Motor neuron (in vitro differentiated cells): ENCODE measurements around the gene MEN1. TPM values are rescaled to one million over a fixed set of nuclear protein-coding genes. Genes with fewer than 3 reads are reported as not detected.

Experiments used
- ATAC-seq, 8 experiments: fragments of 200-7000 bp; cut with Tn5 transposase; replicated peaks in 6 of 8; 2 replicates each; pipeline ENCODE4 v1.8.0; 2021; ENCODE audit warnings: mild to moderate bottlenecking in 8 of 8, moderate library complexity in 8 of 8
- H3K27ac ChIP-seq, 2 donors: fragments of 250-450 bp; sonication (Bioruptor Pico); 2 replicates each; pipeline ENCODE4 v1.9.0; 2021; ENCODE audit warnings: antibody characterized with exemption in 2 of 2, mild to moderate bottlenecking in 2 of 2, moderate library complexity in 1 of 2
- H3K4me1 ChIP-seq, 2 donors: fragments of 250-450 bp; sonication (Bioruptor Pico); replicated peaks in 1 of 2; 2 replicates each; pipeline ENCODE4 v1.6.1; 2021; ENCODE audit warnings: antibody characterized with exemption in 2 of 2, mild to moderate bottlenecking in 2 of 2, moderate library complexity in 1 of 2
- H3K4me3 ChIP-seq, 5 donors: fragments of 250-450 bp; sonication (Bioruptor Pico); 2 replicates each; pipeline ENCODE4 v1.9.0; 2021; ENCODE audit warnings: antibody characterized with exemption in 5 of 5, mild to moderate bottlenecking in 5 of 5, moderate library complexity in 4 of 5
- WGBS, 10 experiments: fragments of 450-650 bp; shearing (Covaris generic); methylation state at CpG; one replicate each; pipeline ENCODE4 v1.0.0; 2022; 5-methylcytosine and 5-hydroxymethylcytosine counted together
- in situ Hi-C, 9 experiments: fragments of 400-800 bp; cut with MboI; loops; one replicate each; pipeline ENCODE4 v1.15.0; 2021; ENCODE audit warnings: low sequenced_read_pairs in 9 of 9, low pct_unique_long_range_greater_than_20kb in 2 of 9; ENCODE audit not compliant: unreplicated experiment in 9 of 9
- total RNA-seq, 8 experiments: library from RNA; unstranded; fragments of 300-600 nt; gene quantifications; 2 replicates each; pipeline versions ENCODE4 v1.2.3 to v1.2.4, GENCODE V29; 2022

Gene MEN1
- total RNA-seq, 8 experiments from 2014 or later, result 12.8 to 28.2 (median 17.3) TPM

DNA sequence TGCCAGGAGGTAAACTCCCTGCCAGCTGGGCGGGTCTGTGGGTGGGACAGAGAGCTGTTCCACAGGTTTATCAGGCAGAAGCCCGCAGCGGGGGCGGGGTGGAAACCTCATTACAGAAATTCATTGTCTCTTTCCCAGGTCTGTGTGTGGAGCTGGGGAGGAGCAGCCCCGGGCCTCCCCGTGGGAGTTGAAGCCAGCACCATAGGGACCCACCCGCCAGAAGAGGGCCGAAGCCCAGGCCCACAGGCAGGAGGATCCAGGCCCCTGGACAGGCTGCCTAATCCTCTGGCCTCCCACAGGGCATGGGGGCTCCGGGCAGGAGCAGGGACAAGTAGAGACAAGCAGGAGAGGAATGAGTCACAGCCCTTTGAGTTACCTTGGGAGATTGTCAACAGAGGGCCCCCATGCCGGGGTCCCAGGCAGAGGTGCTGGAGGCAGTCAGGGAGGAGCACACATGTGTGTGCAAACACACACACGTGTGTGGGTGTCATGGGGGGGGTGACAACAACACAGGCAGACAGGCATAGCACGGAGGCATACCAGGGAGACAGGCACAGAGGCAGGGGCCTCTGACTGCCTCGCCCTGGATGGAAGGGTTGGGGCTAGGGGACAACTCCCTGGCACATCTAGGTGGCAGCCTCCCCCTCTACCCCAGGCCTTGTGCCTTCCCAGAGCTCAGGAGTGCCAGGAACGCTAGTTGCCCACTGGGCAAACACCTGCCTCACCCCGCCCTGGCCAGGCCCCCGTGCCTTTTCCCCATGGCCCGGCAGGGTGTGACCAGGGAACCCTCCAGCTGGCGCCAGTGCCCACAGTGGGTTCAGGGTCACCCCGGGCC, 32.7 kb upstream of the MEN1 start:
- H3K4me3 ChIP-seq, result no peak overlapping the region
- peaks cover 0 to 9% of the 10 kb centered on the region in 2 donors for H3K4me1 ChIP-seq
- peak overlapping the region in 1 of 2 donors; percentile 9 for H3K27ac ChIP-seq
- peak in 5 of 8 experiments; percentile 41 to 71 (median 51) for ATAC-seq
- in situ Hi-C loops, result loop anchor here in 1 of 9 experiments (10.0 kb wide), 1 partner anchor 52 kb away; no protein-coding TSS in a partner anchor
- WGBS, 10 experiments, result 40 to 70% methylated on average over 1 to 2 of the region's 19 CpGs; no CpG with 5 or more reads in 8 of the 10 experiments

- Histone ChIP-seq H3K4me3 (no peak overlapping the region), H3K27ac (peak overlapping the region in 1 of 2 donors; percentile 9), H3K4me1 (peaks cover 0 to 9% of the 10 kb centered on the region in 2 donors)
- ATAC-seq, result no peak
- WGBS, 10 experiments, result 71 to 80% methylated on average over 1 of the region's 6 CpGs; no CpG with 5 or more reads in 8 of the 10 experiments
- in situ Hi-C loops, result loop anchor here in 1 of 9 experiments (10.0 kb wide), 1 partner anchor 52 kb away; no protein-coding TSS in a partner anchor
These were observed 32.0 kb upstream of the MEN1 start for GRCh38 chr11:64842366-64842759.

DNA sequence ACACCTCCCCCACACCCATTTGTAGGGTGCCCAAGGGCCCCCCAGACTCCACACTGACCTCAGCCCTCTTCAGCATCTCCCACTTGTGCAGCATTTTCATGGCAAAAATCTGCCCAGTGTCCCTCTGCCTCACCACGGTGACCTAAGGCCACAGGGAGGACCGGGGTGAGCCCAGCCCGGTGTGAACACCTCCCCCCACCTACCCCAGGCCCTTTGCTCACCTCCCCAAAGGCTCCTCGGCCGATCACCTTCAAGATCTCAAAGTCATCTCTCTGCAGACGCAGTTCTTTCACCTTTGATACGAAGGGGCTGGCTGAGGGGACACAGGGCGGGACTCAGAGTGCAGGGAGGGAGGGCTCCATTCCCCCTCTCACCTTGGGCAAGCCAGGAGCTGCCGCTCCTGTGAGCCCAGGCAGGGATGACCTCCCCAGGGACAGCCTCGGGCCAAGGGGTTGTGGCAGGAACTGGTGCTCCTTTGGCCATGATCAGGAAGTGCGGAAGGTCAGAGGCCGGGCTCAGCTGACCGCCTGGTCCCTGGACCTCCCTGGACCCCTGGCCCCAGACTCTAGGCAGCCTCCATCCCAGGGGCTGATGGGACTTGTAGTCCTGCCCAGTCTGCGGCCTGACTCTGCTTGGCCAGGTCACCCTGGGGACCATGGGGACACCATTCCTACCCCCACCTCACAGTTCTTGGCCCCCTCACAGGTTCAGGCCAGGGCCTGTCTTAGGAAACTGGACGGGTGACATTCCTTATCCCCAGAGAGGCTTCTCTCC, 31.4 kb upstream of the MEN1 start:
- Histone ChIP-seq H3K27ac (no peak overlapping the region), H3K4me1 (peaks cover 0 to 9% of the 10 kb centered on the region in 2 donors), H3K4me3 (no peak overlapping the region)
- in situ Hi-C loops, result loop anchor here in 1 of 9 experiments (10.0 kb wide), 1 partner anchor 53 kb away; no protein-coding TSS in a partner anchor
- ATAC-seq, result no peak
- 80 to 90% (median 85%) methylated on average over 2 to 6 of the region's 15 CpGs; no CpG with 5 or more reads in 6 of the 10 experiments for WGBS, 10 experiments

DNA sequence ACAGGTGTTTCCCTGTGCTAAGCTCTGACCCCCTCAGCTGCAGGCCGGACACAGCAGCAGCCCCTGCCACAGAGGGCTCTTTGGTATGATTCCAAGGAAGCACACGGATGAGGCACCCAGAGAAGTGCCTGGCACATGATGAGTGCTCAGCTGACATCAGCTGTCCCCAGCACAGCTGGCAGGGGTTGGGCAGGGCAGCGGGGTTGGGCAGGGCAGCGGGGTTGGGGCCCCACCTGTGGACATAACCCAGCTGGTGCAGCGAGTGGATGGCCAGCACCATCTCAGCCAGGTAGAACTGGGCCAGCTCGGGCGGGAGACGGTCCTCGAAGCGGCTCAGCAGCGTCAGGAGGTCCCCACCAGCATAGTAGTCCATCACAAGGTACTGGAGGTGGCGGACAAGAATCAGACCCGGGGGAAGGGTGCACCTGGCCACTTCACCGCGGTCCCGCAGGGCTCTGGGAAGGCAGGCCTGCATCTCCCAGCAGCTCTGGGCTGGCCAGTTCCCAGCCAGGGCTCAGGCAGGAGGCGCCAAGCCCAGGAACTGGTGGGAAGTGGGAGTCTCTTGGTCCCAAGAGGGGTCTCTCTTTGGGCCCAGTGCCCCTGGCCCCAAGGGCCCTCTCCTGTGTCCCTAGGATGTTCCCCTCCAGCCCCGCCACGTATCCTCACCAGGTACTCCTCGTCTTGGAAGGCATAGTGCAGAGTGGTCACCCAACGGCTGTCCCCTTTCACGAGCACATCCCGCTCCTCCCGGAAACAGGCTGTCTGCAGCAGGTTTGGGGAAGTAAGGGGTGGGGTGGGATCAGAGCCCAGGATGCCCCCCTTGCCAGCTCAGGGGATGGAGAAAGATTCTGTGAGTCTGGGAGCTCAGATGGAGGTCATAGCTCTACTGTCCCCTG, 29.8 kb upstream of the MEN1 start:
- WGBS, 10 experiments, result 80 to 100% (median 85%) methylated on average over 1 to 2 of the region's 24 CpGs; no CpG with 5 or more reads in 6 of the 10 experiments
- in situ Hi-C loops, result loop anchor here in 1 of 9 experiments (10.0 kb wide), 1 partner anchor 55 kb away; no protein-coding TSS in a partner anchor

GRCh38 chr11:64839335-64839734, 29.0 kb upstream of the MEN1 start:
- Histone ChIP-seq H3K4me3 (no peak overlapping the region), H3K4me1 (peaks cover 0 to 9% of the 10 kb centered on the region in 2 donors), H3K27ac (no peak overlapping the region)
- ATAC-seq, result no peak
- in situ Hi-C loops, result no loop called here
- 40 to 93% (median 85%) methylated on average over 1 to 4 of the region's 13 CpGs; no CpG with 5 or more reads in 4 of the 10 experiments for WGBS, 10 experiments

More for the DNA sequence above, 29.8 kb upstream of the MEN1 start:
- no peak for ATAC-seq
- Histone ChIP-seq H3K4me3 (no peak overlapping the region), H3K27ac (no peak overlapping the region), H3K4me1 (peaks cover 0 to 9% of the 10 kb centered on the region in 2 donors)

DNA sequence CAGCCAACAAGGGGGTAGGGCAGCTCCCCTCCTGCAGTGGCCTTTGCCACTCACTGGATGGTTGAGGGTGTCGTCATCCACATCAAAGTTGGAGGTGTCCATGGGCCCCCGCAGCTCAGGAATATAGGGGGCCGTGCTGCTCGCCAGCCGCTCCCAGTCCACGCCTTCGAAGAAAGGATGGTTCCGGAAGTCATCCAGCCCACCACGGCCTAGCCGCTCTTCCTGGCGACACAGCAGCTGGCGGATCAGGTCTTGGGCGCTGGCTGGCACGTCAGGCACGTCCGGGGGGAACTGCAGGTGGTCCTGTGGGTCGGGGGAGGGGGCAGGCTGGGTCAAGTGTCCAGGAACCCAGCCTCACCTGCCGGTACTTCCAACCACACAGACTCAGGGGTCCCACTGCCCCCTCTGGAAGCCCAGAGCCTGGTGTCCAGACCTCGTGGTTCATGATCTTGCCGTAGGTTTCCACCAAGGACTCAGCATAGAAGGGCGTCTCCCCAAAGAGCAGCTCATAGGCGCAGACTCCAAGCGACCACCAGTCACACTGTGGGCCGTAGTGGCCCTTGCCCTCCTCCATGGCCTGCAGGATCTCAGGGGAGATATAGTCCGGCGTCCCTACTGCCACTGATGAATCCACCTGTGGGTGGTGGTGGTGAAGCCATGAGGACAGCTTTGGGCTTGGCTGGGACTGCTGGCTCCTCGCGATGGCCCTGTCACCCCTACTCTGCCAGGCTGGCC, 28.4 kb upstream of the MEN1 start:
- no peak overlapping the region for H3K27ac ChIP-seq
- ATAC-seq, result no peak
- in situ Hi-C loops, result no loop called here
- 87 to 90% methylated on average over 2 to 15 of the region's 28 CpGs; no CpG with 5 or more reads in 8 of the 10 experiments for WGBS, 10 experiments
- H3K4me3 ChIP-seq, result no peak overlapping the region
- H3K4me1 ChIP-seq, result peaks cover 0 to 9% of the 10 kb centered on the region in 2 donors

DNA sequence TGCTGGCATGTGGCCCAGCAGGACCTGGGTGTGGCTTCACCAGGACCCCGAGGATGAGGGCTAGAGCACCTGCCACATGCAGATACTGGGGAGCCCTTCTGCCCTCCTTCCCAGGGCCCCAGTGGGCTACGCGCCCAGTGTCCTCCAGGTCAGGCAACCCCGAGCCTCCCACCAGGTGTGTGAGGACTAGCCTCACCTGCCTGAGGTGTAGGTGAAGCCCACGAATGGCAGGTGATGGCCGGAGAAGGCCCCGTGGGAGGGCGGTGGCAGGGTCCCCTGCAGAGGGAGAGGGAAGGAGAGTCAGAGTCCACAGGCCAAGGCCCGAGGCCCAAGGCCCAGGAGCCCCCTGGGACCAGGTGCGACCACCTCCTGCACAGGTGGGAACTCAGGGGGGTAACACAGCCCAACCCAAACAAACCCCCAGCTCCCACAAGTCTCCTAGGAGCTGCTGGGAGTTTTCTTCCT, 27.6 kb upstream of the MEN1 start:
- H3K27ac ChIP-seq, result no peak overlapping the region
- no peak for ATAC-seq
- H3K4me1 ChIP-seq, result peaks cover 0 to 6% of the 10 kb centered on the region in 2 donors
- H3K4me3 ChIP-seq, result no peak overlapping the region
- in situ Hi-C loops, result no loop called here
- 60 to 100% (median 82%) methylated on average over 1 to 4 of the region's 10 CpGs; no CpG with 5 or more reads in 6 of the 10 experiments for WGBS, 10 experiments

- ATAC-seq, result no peak
- Histone ChIP-seq H3K27ac (no peak overlapping the region), H3K4me1 (no peaks in the 10 kb centered on the region), H3K4me3 (no peak overlapping the region)
- in situ Hi-C loops, result no loop called here
- WGBS, 10 experiments, result 90 to 100% methylated on average over 2 of the region's 16 CpGs; no CpG with 5 or more reads in 8 of the 10 experiments
These were observed 26.2 kb upstream of the MEN1 start for GRCh38 chr11:64836448-64837072.

DNA sequence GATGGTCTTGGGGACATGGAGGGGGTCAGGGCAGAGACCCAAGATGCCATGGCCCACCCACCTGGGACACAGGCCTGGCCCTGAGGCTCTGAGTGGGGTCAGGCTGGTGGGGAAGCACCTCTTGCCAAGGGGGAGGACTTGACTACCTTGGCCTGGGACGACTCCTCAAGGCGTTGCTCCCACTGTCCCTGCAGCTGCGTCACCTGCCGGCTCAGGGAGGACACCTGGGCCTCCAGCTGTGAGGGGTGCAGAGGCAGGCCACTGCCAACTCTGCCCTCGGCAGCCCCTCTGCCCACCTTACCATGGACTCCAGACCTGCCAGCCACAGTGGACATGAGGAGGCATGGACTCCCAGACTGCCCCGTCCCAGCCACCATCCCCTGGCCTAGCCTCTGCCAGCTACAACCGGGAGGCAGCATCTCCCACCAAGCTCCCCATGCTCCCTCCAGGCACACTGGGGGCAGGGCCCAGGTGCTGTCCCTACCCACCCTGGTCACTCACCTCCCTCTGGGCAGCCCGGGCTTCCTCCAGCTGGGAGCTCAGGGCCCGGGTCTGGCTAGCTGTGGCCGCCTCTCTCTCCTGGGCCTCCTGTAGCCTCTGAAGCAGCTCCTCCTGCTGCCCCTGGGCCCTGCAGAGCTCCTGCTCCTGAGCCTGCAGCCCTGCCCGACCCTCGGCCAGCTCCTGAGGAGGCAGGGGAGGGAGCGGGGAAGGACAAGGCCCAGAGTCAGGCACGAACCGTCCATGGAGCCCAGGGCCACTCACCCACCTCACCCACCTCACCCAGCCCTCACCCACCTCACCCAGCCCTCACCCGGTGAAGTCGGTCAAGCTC, 25.5 kb upstream of the MEN1 start:
- Histone ChIP-seq H3K27ac (no peak overlapping the region), H3K4me3 (no peak overlapping the region), H3K4me1 (no peaks in the 10 kb centered on the region)
- 58 to 97% (median 73%) methylated on average over 1 to 5 of the region's 17 CpGs; no CpG with 5 or more reads in 5 of the 10 experiments for whole genome bisulfite sequencing, 10 experiments
- peak in 2 of 8 experiments; percentile 8 to 15 for ATAC-seq
- in situ Hi-C loops, result no loop called here

GRCh38 chr11:64834723-64835615, 24.6 kb upstream of the MEN1 start:
- in situ Hi-C loops, result no loop called here
- Histone ChIP-seq H3K4me3 (no peak overlapping the region), H3K27ac (no peak overlapping the region), H3K4me1 (no peaks in the 10 kb centered on the region)
- peak in 3 of 8 experiments; percentile 3 to 86 (median 51) for ATAC-seq
- WGBS, 10 experiments, result 28 to 97% (median 67%) methylated on average over 1 to 6 of the region's 29 CpGs; no CpG with 5 or more reads in 6 of the 10 experiments
